Posterior vena cava (tissue), 2 donors: Measurements from ENCODE around the gene TBC1D22A. TPM values are rescaled to one million over a fixed set of nuclear protein-coding genes. Genes with fewer than 3 reads are reported as not detected.

ENCODE experiments used
- DNase-seq: peaks from one replicate; pipeline ENCODE4 v3.0.0-alpha.2; 2020; ENCODE audit warnings: low spot score
- intact Hi-C, 2 donors: fragments of 100-400 bp; cut with DNase I; formaldehyde crosslinking; loops; one replicate each; pipeline versions ENCODE4 v1.14.1 to v1.14.2; 2022 to 2023
- total RNA-seq, 2 donors: library from RNA; stranded (reverse); fragmentation: NEBNext Ultra II Directional; extraction: Animal tissue kit (Norgen Biotek cat#: 25700); gene quantifications; one replicate each; pipeline ENCODE4 v1.2.1, GENCODE V29; 2021
- donor health status: DM: yes; HTN: yes; CAD: no.
- donor health status: DM: yes; HTN: yes; CAD: no.

The TBC1D22A gene
- total RNA-seq, 2 donors from 2014 or later = 19.3 to 21.7 TPM

DNA sequence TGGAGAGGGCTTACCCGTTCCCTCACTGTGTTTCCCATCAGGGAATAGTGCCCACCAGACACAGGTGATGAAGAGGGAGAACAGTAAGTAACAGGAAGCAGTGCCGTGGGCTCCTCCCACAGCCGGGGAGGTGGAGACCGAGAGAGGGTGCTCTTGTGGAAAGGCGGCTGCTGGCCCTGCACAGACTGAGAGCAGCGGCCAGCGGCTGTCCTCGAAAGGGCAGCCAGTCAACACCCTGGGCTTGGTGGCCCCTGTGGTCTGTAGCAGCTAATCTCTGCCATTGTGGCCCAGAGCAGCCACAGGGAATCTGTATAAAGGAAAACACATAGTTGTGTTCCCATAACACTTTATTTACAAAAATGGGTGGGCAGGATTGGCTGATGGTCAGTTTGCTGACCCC lies 121.9 kb downstream of the TBC1D22A start:
- no peak for DNase-seq
- intact Hi-C loops = no loop called here

DNA sequence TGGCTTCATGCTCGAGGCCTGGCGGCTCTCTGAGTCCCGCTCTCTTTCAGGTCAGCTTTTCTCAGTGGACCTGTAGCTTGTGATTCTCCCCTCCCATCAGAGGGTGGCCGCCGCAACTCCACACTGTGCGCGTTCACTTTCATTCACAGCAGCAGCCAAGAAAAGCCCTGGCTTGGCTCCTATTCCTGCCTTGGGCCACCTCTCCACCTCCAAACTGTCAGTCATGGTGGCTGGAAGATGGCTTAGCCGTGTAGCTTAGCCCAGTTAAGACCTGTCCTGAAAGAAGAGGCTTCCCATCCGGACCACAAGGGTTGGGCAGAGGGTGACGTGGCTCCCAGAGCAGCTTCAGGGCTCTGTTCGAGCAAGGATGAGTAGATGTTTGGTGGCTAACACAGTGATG lies 125.5 kb downstream of the TBC1D22A start:
- DNase-seq = no peak
- intact Hi-C loops = no loop called here

DNA sequence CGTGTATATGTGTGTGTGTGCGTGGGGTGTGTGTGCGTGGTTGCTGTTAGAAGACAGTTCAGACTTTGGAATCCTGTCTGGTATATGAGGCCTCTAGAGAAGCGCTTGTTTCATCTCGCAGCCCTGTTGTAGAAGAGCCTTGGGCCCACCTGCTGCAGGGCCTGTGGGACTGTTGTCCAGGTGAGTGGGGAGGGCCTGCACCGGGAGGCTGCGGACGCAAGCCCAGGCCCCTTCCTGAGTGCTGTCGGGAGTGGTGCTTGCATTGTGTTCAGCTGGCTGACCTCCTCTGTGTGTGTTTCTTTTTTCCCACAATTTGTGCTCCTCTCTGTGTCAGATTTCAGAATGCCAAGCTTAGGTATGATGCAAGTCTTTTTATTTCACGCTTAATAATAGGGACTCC lies 128.4 kb downstream of the TBC1D22A start:
- intact Hi-C loops = loop anchor here in 1 of 2 donors (5.0 kb wide), 1 partner anchor 1954 kb away; no protein-coding TSS in a partner anchor
- DNase-seq = no peak

DNA sequence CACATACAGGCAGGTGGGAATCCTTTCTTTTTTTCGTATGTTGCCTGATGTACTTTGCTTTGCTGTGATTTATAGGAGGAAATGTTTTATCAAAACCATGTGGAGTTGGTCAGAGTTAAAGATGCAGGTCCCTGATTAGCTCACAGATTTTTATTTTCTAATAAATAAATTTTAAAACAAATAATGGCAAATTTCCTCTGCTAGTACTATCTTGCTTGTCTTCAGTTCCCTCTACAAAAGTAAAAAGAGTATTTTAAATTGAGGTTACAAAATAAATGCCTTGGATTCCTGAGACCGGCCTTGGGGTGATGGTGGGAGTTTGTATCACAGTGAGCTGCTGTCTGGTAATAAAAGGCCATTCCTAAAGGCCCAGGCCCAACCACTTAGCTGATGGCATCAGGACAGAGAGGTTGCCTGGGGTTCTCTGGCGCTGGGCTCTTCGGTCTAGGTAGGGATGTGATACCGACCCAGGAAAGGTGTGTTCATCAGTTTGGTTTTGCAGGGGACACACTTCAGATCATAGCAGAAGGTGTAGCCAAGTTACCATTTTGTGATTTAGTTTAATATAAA lies 129.0 kb downstream of the TBC1D22A start:
- no peak for DNase-seq
- intact Hi-C loops = loop anchor here in 1 of 2 donors (5.0 kb wide), 1 partner anchor 1954 kb away; no protein-coding TSS in a partner anchor

DNA sequence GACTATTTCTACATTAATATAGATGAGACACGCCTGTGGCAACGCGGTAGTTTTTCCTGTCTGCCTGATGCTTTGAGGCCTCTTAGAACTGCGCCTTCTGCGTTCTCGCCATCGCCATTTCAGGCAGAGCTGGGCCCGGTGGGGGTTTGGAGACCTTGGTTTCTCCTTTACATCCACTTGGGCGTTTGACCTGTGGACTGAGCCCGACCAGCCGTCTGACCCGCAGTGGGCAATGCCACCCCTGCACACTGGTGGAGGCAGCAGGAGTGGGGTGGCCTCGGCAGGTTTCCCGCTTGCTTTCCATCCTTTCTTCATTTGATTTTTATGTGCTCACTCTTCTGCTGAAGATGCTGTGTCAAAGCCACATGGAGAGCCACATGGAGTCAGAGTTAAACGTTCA lies 130.4 kb downstream of the TBC1D22A start:
- DNase-seq = no peak
- intact Hi-C loops = loop anchor here in 1 of 2 donors (5.0 kb wide), 1 partner anchor 1956 kb away; no protein-coding TSS in a partner anchor

DNA sequence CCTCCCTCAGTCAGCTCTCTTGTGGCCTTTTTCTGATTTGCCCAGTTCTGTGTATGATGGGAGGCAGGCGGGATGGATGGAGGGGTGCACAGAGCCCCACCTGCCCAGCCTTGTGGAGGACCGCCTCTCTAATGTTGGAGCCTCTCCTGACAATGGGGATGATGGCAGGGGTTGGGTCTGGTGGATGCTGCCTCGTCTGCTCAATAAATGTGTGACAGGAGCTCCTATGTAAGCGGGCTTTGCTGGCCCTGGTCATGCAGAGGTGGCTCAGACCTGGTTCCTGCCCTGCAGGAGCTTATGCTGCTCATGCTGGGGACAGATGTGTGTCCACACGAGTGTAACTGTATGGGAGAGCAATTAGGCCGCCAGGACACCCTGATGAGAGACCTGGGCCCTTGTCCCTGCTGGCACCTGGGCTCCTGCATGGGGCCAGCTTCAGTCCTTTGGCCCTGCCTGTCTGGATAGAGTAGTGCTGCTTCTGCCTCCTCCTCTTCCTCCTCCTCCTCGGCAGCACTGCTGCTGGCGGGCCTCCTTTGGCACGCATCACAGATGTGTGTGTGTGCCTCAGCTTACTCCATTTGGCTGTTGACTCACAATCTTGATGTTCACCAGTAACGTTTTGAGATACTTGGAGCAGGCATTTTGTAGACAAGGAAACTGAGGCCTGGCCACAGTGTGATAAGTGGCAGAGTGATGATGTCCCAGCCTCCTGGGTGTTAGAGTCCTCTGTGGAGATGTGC lies 131.0 kb downstream of the TBC1D22A start:
- intact Hi-C loops = loop anchor here in 1 of 2 donors (5.0 kb wide), 1 partner anchor 1956 kb away; no protein-coding TSS in a partner anchor
- no peak for DNase-seq

DNA sequence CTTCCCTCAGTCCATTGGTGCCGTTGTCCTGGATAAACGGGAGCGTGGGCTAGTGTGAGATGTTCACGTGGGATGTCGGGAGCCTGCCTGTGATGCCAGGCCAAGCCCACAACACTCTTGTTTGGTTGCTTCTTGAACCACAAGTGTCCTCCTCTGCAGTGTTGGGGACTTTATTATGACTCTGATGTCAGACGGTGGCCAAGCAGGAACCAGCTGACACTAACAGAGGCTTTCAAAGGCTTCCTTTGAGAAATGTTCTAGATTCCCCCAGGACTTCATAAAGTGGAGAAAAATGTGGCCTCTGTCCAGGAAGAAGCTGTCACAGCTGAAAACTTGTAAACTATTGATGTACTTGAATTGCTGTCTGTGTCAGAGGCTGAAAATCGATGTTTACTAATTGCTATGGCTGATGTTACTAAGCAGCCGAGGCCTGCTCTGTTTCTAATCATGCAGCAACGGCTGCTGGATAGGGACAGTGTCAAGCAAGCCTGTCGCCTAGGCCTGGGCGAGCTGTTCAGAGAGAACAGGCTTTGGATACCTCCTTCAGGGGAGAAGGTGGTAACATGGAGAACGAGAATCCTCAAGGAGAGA lies 131.7 kb downstream of the TBC1D22A start:
- DNase-seq = no peak
- intact Hi-C loops = loop anchor here in 1 of 2 donors (5.0 kb wide), 1 partner anchor 1957 kb away; no protein-coding TSS in a partner anchor

DNA sequence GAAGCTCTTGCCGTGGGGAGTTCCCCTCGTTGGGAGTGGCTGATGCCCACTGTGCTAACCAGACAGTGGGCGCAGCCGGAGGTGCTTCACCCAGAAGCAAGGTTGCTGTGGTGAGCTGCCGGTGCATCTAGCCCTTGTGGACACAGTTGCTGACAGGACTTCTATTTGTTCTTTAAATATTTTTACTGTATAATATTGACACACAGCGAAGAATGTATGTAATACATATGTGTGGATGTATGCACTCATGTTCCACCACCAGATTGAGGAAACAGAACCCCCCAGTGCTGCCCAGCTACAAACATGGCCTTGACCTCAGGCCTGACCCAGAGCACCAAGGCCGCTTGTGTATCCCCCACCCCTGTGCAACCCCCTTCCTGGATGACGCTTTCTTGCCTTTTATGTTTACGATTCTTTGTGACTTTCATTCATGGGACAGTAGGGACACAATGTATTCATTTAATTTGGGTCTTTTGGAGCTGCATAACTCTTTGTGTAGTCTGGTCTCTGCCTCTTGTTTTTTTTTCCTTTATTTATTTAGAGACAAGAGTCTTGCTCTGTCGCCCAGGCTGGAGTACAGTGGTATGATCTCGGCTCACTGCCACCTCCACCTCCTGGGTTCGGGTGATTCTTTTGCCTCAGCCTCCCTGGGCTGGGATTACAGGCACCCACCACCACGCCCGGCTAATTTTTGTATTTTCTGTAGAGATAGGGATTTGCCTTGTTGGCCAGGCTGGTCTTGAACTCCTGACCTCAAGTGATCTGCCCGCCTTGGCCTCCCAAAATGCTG lies 132.6 kb downstream of the TBC1D22A start:
- intact Hi-C loops = loop anchor here in 1 of 2 donors (5.0 kb wide), 1 partner anchor 1958 kb away; no protein-coding TSS in a partner anchor
- no peak for DNase-seq

DNA sequence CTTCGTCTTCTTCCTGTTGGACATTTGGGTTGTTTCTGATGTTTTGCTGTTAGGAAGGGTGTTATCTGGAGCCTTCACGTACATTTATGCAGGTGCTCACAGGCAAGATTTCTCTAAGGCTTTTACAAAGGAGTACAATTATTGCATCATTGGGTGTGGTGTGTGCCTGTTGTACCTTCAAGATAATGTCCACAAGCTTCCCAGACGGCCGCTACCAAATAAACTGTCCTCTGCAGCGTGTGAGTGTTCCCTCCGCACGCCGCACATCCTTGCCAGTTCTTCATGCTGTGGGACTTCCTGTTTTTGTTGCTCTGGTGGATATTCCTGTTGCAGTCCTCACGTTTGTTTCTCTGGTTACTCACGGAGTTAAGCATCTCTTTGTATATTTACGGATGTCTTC lies 133.3 kb downstream of the TBC1D22A start:
- no peak for DNase-seq
- intact Hi-C loops = no loop called here

DNA sequence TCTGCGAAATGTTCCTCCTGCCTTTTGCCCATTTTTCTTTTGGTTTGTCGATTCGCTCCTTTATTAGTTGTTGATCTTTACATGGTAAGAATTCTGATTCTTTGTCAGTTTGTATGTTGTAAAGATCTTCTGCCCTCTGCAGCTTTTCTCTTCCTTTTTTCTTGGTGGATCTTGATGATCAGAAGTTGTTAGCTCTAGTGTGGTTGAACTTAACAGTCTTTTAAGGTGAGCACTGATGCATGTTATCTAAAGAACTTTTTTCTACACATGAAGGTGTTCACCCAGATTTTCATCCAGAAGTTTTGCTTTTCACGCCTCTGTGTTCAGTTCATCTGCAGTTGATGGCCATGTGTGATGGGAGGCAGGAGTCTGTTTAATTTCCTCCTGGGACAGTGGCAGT lies 133.7 kb downstream of the TBC1D22A start:
- no peak for DNase-seq
- intact Hi-C loops = no loop called here

DNA sequence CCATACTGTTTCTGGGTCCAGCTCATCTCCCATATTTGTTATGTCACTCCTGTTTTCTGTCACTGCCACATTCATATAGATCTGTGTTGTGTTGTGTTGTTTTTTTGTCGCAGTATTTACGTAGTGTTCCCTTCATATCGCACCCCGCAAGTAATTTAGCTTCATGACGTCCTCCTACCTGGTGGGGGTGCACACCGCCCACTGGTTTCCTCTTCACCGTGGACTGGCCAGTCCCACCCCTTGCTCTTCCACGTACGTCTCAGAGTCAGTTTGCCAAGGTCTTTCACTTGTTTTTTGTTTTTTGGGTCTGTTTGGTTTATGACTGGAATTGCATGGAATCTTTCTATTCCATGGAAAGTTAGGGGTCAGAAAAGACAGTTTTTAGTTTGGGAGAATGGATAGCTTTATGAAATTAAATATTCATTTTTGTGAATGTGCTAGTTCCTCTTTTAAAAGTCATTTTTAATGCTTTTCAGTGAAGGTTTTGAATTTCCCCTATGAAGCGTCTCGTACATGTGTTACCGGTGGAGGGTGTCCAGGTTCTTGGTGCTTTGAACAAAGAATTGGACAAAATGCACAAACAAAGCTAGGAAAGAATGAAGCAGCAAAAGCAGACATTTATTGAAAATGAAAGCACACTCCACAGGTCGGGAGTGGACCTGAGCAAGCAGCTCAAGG lies 134.3 kb downstream of the TBC1D22A start:
- intact Hi-C loops = no loop called here
- DNase-seq = no peak

DNA sequence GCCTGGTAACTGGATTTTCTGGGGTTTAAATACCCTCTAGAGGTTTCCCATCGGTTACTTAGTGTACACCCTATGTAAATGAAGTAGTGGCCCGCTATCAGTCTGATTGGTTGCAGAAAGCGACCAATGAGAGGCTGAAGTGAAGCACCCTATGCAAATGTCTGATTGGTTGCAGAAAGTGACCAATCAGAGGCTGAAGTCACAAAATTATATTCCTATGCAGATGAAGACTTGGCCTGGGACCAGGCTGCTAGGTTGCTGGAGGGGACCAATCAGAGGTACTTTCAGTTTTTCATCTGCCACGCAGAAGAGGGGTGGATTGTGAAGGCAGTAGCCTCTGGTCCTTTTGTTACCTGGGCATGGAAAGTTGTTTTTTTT lies 134.8 kb downstream of the TBC1D22A start:
- DNase-seq = no peak
- intact Hi-C loops = no loop called here

DNA sequence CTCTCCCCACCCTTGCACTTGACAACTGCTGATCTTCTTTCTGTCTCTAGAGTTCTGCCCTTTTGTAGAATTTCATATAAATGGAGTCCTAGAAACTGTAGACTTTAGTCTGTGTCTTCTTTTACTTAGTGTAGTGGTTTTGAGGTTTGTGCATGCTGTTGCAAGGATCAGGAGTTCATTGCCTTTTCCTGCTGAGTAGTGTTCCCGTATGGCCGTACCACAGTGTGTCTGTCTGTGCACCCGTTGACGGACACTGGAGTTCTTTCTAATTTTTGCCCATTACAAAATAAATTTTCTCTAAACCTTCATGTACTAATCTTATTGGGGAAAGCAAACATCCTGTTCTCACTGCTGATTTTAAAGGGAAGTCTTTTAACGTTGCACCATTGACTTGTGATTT lies 138.1 kb downstream of the TBC1D22A start:
- intact Hi-C loops = no loop called here

DNA sequence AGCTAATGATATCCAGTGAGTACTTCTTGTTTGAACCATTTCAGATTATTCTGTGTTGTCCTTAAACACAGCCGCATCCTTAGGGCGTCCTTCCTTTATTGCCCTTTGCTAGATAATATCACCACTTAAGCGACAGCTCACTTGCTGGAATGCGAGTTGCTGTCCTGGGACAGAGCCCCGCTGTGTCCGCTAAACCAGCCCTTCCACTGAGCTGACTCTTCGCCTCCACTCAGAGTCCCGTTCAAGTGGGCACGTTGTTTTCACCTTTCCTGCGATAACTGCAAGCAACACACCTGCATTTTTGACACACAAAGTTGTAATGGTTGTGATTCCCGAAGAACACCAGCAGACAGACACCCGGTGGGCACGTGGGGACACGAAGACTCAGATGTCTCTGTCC lies 140.0 kb downstream of the TBC1D22A start:
- peak; percentile 64 for DNase-seq
- intact Hi-C loops = no loop called here

More for the DNA sequence above, 138.1 kb downstream of the TBC1D22A start:
- no peak for DNase-seq

DNA sequence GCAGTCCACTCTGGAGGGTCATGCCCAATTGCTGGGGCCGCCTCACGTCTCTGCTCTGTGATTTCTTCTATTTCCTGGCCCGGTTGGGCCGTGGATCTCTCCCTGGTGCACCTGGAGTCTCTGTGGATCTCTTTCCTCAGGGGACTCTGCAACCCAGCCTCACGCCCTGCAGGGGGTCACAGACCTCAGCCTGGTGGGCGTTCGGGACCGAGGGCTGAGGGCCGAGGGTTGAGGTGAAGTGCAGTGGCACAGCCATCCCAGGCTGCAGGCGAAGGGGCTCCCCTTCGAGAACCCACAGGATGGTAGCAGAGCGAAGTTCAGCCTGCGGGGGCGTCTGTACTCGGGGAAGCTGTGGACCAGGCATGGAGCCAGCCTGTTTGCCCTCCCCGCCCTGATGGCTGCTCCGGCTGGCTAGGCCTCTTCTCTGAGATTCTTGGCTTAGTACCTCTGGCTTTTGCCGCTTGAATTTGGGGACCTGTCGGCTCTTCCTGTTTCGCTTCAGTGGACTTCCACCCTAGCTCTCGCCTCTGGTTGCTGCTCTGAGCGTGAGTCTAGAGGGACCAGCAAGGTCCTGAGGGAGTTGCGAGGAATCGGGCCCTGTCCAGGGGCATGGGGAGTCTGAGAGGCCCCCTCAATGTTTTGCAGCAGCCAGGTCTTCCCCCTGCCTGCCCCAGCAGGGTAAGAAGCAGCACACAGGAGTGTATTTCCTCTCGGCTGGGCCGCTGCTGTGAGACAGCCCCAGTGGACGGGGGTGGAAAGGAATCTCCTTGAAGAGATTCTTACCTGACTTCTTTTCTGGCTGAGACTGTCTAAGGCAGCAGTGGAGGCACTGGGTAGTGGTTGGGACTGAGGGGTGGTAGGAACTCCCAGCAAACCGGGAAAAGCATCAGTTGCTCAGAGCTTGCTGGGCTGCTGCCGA lies 140.8 kb downstream of the TBC1D22A start:
- intact Hi-C loops = no loop called here
- peak; percentile 80 for DNase-seq

DNA sequence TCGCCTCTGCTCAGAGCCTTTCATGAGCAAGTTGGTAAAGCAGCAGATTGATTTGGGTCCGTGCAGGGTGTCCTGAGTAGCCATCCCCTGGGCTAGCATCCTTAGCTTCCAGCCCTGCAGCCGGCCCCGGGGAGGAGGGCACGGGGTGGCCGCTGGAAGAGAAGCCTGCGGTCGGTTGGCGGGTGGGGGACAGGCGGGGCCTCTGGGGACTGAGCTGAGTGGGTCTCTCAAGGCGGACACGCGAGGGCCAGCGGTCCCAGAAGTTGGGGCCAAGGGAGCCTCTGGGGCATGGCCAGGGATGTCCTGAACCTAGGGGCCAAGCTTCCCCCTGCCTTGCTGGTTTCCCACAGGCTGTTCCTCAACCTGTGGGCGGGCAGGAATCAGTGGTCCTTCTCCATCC lies 143.0 kb downstream of the TBC1D22A start:
- peak; percentile 74 for DNase-seq
- intact Hi-C loops = no loop called here

DNA sequence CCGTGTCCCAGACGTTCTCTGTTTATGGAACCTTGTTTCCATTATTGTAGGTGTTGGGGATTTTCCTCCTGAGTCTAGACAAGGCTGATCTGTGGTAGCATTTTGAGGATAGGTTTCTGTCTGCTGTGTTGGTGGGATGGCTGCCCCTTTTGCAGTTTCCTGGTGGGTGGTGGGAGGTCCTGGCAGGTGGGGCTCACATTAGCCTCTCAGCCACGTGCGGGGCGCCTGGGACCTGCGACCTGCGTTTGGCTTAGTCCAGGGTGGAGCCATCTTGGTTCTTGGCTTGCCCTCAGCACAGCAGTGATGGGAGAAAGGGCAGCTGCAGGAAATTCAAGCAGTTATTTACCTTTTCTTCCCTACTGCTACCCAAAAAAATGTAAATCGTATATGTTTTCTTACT lies 143.4 kb downstream of the TBC1D22A start:
- DNase-seq = no peak
- intact Hi-C loops = no loop called here
